ENCODE results near the gene IL2. TPM values are rescaled to one million over a fixed set of nuclear protein-coding genes. Genes with fewer than 3 reads are reported as not detected.

The IL2 gene
- total RNA-seq: not detected

DNA sequence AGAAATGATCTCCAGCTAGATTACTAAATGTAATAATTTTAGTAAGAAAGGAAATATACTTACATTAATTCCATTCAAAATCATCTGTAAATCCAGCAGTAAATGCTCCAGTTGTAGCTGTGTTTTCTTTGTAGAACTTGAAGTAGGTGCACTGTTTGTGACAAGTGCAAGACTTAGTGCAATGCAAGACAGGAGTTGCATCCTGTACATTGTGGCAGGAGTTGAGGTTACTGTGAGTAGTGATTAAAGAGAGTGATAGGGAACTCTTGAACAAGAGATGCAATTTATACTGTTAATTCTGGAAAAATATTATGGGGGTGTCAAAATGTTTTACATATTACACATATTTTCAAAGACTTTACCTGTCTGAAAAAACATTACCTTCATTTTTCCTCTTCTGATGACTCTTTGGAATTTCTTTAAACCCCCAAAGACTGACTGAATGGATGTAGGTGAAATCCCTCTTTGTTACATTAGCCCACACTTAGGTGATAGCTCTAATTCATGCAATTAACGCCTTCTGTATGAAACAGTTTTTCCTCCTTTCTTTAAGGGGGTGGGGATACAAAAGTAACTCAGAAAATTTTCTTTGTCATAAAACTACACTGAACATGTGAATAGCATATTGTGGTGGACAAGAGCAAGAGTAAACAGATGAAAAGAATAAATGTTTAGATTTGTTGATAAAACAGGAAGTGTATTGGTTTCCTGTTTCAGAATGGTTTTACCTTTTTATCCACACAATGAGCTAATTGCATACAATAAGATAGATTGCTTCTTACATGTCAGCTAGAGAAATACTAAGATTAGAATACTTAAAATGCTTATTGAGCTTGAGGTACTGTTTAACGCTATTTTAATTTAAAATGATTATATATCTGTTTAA, at the start of gene IL2:
TSS of gene IL2 (minus strand) at position 495 of the 886 bp plus-strand sequence. CDS start at position 210, 285 bp downstream.
- Histone ChIP-seq H3K27ac (ENCODE audit: low read depth, low read length) (no peak within 1 kb of the TSS), H3K36me3 (ENCODE audit: control insufficient read depth in 3 of 3, insufficient read depth in 3 of 3, low read length in 3 of 3) (no peaks in the 10 kb centered on the region), H3K9me3 (ENCODE audit: control insufficient read depth in 3 of 3, low read length in 3 of 3) (no peaks in the 10 kb centered on the region), H3K4me3 (ENCODE audit: low read length in 3 of 3) (no peak within 1 kb of the TSS), H3K4me1 (ENCODE audit: control insufficient read depth in 3 of 3, insufficient read depth in 3 of 3, low read length in 3 of 3) (no peaks in the 10 kb centered on the region), H3K27me3 (ENCODE audit: control insufficient read depth in 3 of 3, insufficient read depth in 3 of 3, low read length in 3 of 3) (no peaks in the 10 kb centered on the region), H3K9ac (ENCODE audit: low read depth in 1 of 3, low read length in 3 of 3) (no peak within 1 kb of the TSS)

DNA sequence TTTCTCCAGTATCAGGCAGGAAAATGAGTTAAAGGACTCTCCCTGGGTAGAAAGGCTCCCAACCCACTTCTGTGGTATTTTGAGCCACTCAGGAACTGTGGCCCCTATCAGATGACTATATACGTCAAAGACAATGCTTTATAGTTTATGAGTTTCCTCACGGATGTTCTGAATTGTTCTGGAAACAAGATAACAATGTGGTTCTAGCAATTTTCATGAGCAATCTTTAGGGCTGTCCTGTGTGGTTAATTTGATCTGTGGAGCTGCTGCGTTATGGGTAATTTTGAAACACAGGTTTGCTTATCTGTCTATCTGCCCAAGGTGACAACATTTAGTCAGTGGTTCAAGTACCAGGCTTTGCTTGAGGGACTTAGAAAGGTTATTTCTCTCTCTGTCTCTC, 46.7 kb upstream of the IL2 start:
- H3K4me3 ChIP-seq (ENCODE audit: low read length in 3 of 3): no peak overlapping the region
- no peaks in the 10 kb centered on the region for H3K27me3 ChIP-seq (ENCODE audit: control insufficient read depth in 3 of 3, insufficient read depth in 3 of 3, low read length in 3 of 3)
- no peak overlapping the region for H3K27ac ChIP-seq (ENCODE audit: low read depth, low read length)

DNA sequence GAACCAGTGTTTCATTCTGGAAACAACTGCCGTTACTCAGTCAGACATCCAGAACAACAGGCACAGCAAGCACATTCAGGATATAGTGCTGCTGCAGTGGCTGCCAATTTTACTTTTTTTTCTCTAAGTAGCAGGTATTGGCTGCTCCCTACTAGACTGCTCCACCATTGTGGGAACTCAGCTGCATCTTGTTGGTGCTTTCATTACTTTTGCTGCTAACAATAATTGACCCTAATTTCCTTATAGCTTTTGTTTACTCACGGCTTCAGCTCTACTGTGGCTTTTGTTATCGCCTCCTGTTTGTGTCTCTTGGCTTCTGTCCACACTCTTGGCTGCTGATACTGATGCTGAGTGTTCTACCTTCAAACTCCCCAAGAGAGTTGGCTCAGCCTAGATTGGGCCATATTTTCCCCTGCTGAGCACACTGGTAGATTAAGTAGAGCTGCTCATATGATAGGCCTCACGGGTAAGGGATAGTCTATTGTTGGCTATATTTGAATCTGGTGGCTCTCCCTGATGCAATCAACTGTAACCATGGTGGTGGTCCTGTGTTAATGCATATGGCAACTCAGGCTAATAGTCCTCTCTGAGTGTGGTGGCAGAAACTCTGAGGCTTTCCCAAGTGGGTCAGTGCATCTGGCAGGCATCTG, 44.5 kb upstream of the IL2 start:
- Histone ChIP-seq H3K4me3 (ENCODE audit: low read length in 3 of 3) (no peak overlapping the region), H3K27ac (ENCODE audit: low read depth, low read length) (no peak overlapping the region), H3K9me3 (ENCODE audit: control insufficient read depth in 3 of 3, low read length in 3 of 3) (no peaks in the 10 kb centered on the region), H3K9ac (ENCODE audit: low read depth in 1 of 3, low read length in 3 of 3) (no peak overlapping the region), H3K4me1 (ENCODE audit: control insufficient read depth in 3 of 3, insufficient read depth in 3 of 3, low read length in 3 of 3) (no peaks in the 10 kb centered on the region), H3K36me3 (ENCODE audit: control insufficient read depth in 3 of 3, insufficient read depth in 3 of 3, low read length in 3 of 3) (no peaks in the 10 kb centered on the region), H3K27me3 (ENCODE audit: control insufficient read depth in 3 of 3, insufficient read depth in 3 of 3, low read length in 3 of 3) (no peaks in the 10 kb centered on the region)

More for the DNA sequence above, 46.7 kb upstream of the IL2 start:
- Histone ChIP-seq H3K9me3 (ENCODE audit: control insufficient read depth in 3 of 3, low read length in 3 of 3) (no peaks in the 10 kb centered on the region), H3K4me1 (ENCODE audit: control insufficient read depth in 3 of 3, insufficient read depth in 3 of 3, low read length in 3 of 3) (no peaks in the 10 kb centered on the region), H3K36me3 (ENCODE audit: control insufficient read depth in 3 of 3, insufficient read depth in 3 of 3, low read length in 3 of 3) (no peaks in the 10 kb centered on the region), H3K9ac (ENCODE audit: low read depth in 1 of 3, low read length in 3 of 3) (no peak overlapping the region)

DNA sequence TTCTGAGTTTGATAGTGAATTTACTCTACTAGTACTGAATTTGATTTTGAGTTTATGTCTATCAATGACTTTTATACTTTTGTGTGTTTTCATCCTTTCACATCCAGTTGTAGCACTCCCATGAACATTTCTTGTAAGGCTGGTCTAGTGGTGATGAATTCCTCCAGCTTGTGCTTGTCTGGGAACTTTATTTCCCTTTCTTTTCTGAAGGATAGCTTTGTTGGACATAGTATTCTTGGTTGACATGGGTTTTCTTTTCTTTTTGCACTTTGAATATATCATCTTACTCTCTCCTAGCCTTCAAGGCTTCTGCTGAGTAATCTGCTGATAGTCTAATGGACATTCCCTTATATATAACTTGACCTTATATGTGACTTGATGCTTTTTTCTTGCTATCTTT, 32.5 kb upstream of the IL2 start:
- Histone ChIP-seq H3K27me3 (ENCODE audit: control insufficient read depth in 3 of 3, insufficient read depth in 3 of 3, low read length in 3 of 3) (no peaks in the 10 kb centered on the region), H3K4me1 (ENCODE audit: control insufficient read depth in 3 of 3, insufficient read depth in 3 of 3, low read length in 3 of 3) (no peaks in the 10 kb centered on the region), H3K36me3 (ENCODE audit: control insufficient read depth in 3 of 3, insufficient read depth in 3 of 3, low read length in 3 of 3) (no peaks in the 10 kb centered on the region), H3K9ac (ENCODE audit: low read depth in 1 of 3, low read length in 3 of 3) (no peak overlapping the region), H3K27ac (ENCODE audit: low read depth, low read length) (no peak overlapping the region), H3K4me3 (ENCODE audit: low read length in 3 of 3) (no peak overlapping the region), H3K9me3 (ENCODE audit: control insufficient read depth in 3 of 3, low read length in 3 of 3) (peaks cover 3 to 20% (median 6%) of the 10 kb centered on the region in 3 donors)

DNA sequence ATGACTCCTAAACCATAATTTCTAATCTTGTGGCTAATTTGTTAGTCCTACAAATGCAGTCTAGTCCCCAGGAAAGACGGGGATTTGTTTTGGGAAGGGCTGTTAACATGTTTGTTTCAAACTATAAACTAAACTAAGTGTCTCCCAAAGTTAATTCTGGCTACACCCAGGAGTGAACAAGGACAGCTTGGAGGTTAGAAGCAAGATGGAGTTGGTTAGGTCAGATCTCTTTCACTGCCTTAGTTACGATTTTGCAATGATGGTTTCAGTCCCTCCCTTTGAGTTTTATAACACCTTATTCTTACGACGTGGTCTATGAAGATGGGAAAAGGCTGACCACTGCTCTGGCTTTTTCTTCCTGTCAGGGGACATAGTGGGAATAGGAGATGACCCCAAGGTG, 27.0 kb upstream of the IL2 start:
- Histone ChIP-seq H3K27me3 (ENCODE audit: control insufficient read depth in 3 of 3, insufficient read depth in 3 of 3, low read length in 3 of 3) (no peaks in the 10 kb centered on the region), H3K4me1 (ENCODE audit: control insufficient read depth in 3 of 3, insufficient read depth in 3 of 3, low read length in 3 of 3) (no peaks in the 10 kb centered on the region), H3K27ac (ENCODE audit: low read depth, low read length) (no peak overlapping the region), H3K4me3 (ENCODE audit: low read length in 3 of 3) (no peak overlapping the region), H3K9ac (ENCODE audit: low read depth in 1 of 3, low read length in 3 of 3) (no peak overlapping the region), H3K9me3 (ENCODE audit: control insufficient read depth in 3 of 3, low read length in 3 of 3) (peaks cover 0 to 2% (median 0%) of the 10 kb centered on the region in 3 donors), H3K36me3 (ENCODE audit: control insufficient read depth in 3 of 3, insufficient read depth in 3 of 3, low read length in 3 of 3) (no peaks in the 10 kb centered on the region)

DNA sequence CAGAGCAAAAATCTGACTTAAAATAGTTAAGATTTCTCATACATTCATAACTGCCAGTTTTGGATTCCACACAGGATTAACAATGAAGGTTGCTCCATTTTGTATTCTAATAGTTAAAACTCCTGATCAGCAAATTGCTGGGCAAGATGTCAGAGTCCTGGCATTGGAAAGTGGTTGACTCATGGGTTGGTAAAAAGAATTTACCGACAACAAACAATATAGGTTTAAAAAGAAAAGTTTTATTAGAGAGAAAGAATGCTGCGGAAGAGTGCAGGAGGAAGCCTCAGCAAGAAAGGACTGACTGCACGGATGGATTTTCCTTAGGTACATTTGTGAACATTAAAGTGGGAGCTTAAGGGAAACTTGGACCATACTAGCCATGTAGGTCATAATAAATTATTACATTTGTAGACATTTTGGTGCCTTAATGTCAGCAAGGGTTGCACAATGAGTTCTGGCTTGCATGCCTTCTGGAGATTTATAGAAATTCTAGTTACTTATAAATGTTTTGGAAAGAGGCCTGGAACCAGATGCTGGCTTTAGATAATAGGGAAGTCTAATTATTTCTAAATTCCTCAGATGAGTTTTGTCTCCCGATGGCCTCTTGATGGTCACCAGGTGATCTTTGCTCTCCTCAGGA, 25.4 kb upstream of the IL2 start:
- no peak overlapping the region for H3K27ac ChIP-seq (ENCODE audit: low read depth, low read length)

DNA sequence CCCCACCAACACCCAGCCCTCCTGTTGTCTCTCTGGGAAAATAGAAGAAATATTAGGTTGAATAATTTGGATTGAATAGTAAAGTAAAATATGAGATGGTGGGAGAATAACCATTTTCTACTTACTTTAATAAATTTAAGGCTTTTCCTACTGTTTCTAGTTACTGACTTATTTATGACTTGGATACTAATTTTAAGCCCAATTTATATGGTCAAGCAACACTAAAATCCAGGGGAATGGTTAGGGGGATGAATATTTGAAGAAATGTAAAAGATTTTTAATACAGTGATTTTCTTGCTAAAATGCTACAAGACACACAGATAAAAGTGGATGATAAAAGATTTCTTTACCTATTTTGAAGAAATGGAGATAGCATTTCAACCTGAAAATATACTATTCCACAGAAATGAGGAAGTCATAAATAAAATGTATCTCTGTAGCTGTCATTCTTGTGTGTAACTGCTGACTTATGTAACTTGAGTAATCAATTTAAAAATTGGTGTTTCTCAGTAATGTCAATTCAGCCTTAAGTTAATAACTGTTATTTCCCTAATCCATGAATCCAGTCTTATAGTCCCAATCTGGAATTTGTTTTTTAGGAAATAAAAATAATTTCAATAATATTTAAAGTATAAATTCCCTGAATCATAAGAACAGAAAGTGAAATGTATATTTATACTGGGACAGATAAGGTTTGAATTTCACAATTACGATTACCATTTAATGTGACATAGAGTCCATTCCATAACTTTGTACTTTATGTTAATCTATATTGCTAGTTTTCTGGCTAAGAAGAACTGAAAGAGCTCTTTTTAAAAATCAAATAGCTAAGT, 24.3 kb upstream of the IL2 start:
- Histone ChIP-seq H3K27me3 (ENCODE audit: control insufficient read depth in 3 of 3, insufficient read depth in 3 of 3, low read length in 3 of 3) (no peaks in the 10 kb centered on the region), H3K4me1 (ENCODE audit: control insufficient read depth in 3 of 3, insufficient read depth in 3 of 3, low read length in 3 of 3) (no peaks in the 10 kb centered on the region), H3K27ac (ENCODE audit: low read depth, low read length) (no peak overlapping the region), H3K9me3 (ENCODE audit: control insufficient read depth in 3 of 3, low read length in 3 of 3) (no peaks in the 10 kb centered on the region), H3K36me3 (ENCODE audit: control insufficient read depth in 3 of 3, insufficient read depth in 3 of 3, low read length in 3 of 3) (no peaks in the 10 kb centered on the region), H3K9ac (ENCODE audit: low read depth in 1 of 3, low read length in 3 of 3) (no peak overlapping the region), H3K4me3 (ENCODE audit: low read length in 3 of 3) (no peak overlapping the region)

More for the DNA sequence above, 25.4 kb upstream of the IL2 start:
- Histone ChIP-seq H3K9ac (ENCODE audit: low read depth in 1 of 3, low read length in 3 of 3) (no peak overlapping the region), H3K4me3 (ENCODE audit: low read length in 3 of 3) (no peak overlapping the region), H3K36me3 (ENCODE audit: control insufficient read depth in 3 of 3, insufficient read depth in 3 of 3, low read length in 3 of 3) (no peaks in the 10 kb centered on the region), H3K27me3 (ENCODE audit: control insufficient read depth in 3 of 3, insufficient read depth in 3 of 3, low read length in 3 of 3) (no peaks in the 10 kb centered on the region), H3K4me1 (ENCODE audit: control insufficient read depth in 3 of 3, insufficient read depth in 3 of 3, low read length in 3 of 3) (no peaks in the 10 kb centered on the region), H3K9me3 (ENCODE audit: control insufficient read depth in 3 of 3, low read length in 3 of 3) (no peaks in the 10 kb centered on the region)

DNA sequence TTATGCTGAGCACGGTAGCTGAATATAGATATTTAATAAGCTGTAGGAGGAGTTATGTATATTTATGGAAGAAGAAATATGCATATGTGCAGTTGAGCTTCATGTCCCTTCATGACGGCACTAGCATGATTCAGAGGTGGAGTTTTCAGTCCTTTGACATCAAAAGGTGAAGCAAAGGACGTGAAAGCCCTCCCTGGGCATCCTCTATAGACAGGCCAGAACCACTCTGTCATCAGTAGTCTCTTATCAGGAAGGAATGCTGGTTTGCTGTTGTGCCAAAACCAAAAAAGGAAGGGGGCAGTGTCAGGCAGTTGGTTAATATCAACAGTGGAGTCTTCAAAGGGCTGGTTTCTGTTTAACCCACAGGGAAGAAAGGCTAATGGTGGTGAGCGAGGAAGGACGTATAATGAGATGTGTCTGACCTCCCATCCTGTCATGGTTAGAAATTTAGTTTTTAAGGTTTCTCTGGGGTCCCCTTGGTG, 23.5 kb upstream of the IL2 start:
- no peak overlapping the region for H3K4me3 ChIP-seq (ENCODE audit: low read length in 3 of 3)
- no peaks in the 10 kb centered on the region for H3K9me3 ChIP-seq (ENCODE audit: control insufficient read depth in 3 of 3, low read length in 3 of 3)
- no peak overlapping the region for H3K9ac ChIP-seq (ENCODE audit: low read depth in 1 of 3, low read length in 3 of 3)
- no peaks in the 10 kb centered on the region for H3K36me3 ChIP-seq (ENCODE audit: control insufficient read depth in 3 of 3, insufficient read depth in 3 of 3, low read length in 3 of 3)
- no peaks in the 10 kb centered on the region for H3K4me1 ChIP-seq (ENCODE audit: control insufficient read depth in 3 of 3, insufficient read depth in 3 of 3, low read length in 3 of 3)
- no peaks in the 10 kb centered on the region for H3K27me3 ChIP-seq (ENCODE audit: control insufficient read depth in 3 of 3, insufficient read depth in 3 of 3, low read length in 3 of 3)
- no peak overlapping the region for H3K27ac ChIP-seq (ENCODE audit: low read depth, low read length)

DNA sequence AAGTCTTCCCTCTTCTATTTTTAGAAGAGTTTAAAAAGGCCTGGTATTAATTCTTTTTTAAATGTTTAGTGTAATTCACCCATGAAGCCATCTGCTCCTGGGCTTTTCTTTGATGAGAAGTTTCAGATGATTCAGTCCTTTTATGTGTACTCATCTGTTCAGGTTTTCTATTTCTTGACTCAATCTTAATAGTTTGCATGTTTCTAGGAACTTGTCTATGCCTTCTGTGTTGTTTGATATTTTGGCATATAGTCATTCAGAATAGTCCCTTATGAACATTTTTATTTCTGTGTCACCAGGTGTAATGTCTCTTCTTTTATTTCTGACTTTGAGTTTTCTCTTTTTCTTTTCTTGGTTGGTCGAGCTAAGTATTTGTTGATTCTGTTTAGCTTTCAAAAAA, 20.2 kb upstream of the IL2 start:
- Histone ChIP-seq H3K27ac (ENCODE audit: low read depth, low read length) (no peak overlapping the region), H3K9ac (ENCODE audit: low read depth in 1 of 3, low read length in 3 of 3) (no peak overlapping the region), H3K27me3 (ENCODE audit: control insufficient read depth in 3 of 3, insufficient read depth in 3 of 3, low read length in 3 of 3) (no peaks in the 10 kb centered on the region), H3K4me3 (ENCODE audit: low read length in 3 of 3) (no peak overlapping the region), H3K4me1 (ENCODE audit: control insufficient read depth in 3 of 3, insufficient read depth in 3 of 3, low read length in 3 of 3) (no peaks in the 10 kb centered on the region), H3K36me3 (ENCODE audit: control insufficient read depth in 3 of 3, insufficient read depth in 3 of 3, low read length in 3 of 3) (no peaks in the 10 kb centered on the region), H3K9me3 (ENCODE audit: control insufficient read depth in 3 of 3, low read length in 3 of 3) (no peaks in the 10 kb centered on the region)
